Keratinocyte (primary cell): ENCODE data around the gene AGTRAP. TPM values are rescaled to one million over a fixed set of nuclear protein-coding genes. Genes with fewer than 3 reads are reported as not detected.

ENCODE experiments used
- DNase-seq: peaks from one replicate; pipeline ENCODE4 v3.0.0-alpha.2; 2011; ENCODE audit warnings: low read depth, missing footprints, low spot score
- FAIRE-seq: peaks from 2 replicates; lab custom pipeline; 2011; peaks lifted over from hg19 to GRCh38; lab: Jason Lieb, UNC
- H2AFZ ChIP-seq: 2 replicates; pipeline ENCODE4 v1.6.0; 2012; ENCODE audit warnings: low read length, control low read depth, inconsistent platforms; ENCODE audit not compliant: control insufficient read depth
- H3K27ac ChIP-seq: 2 replicates; pipeline ENCODE4 v1.5.1; 2011; ENCODE audit warnings: low read length; ENCODE audit not compliant: control insufficient read depth, insufficient read depth
- H3K27me3 ChIP-seq: 3 replicates; pipeline ENCODE4 v1.6.0; 2011; ENCODE audit warnings: low read length; ENCODE audit not compliant: control insufficient read depth, insufficient read depth; ENCODE audit errors: extremely low read depth
- H3K36me3 ChIP-seq, 2 experiments: 2 replicates in 1 of 2; 3 replicates in 1 of 2; pipeline ENCODE4 v1.5.1; 2011; ENCODE audit warnings: low read length in 2 of 2, mild to moderate bottlenecking in 1 of 2; ENCODE audit not compliant: control insufficient read depth in 2 of 2, insufficient read depth in 2 of 2; ENCODE audit errors: extremely low read depth in 1 of 2
- H3K4me1 ChIP-seq: 3 replicates; pipeline ENCODE4 v1.5.1; 2011; ENCODE audit warnings: low read length; ENCODE audit not compliant: control insufficient read depth, insufficient read depth; ENCODE audit errors: extremely low read depth
- H3K4me2 ChIP-seq: 3 replicates; pipeline ENCODE4 v1.6.0; 2011; ENCODE audit warnings: low read depth, low read length; ENCODE audit not compliant: control insufficient read depth, insufficient read depth; ENCODE audit errors: extremely low read depth
- H3K4me3 ChIP-seq, 3 experiments: fragments of 200-600 bp in 1 of 3; sonication (generic) in 1 of 3; 2 replicates in 2 of 3; 3 replicates in 1 of 3; pipeline ENCODE4 v1.5.1; 2011 to 2016; ENCODE audit warnings: low read length in 3 of 3, mild to moderate bottlenecking in 3 of 3, control low read depth in 2 of 3, inconsistent platforms in 1 of 3, low read depth in 1 of 3, mixed read lengths in 1 of 3, mixed run types in 1 of 3, moderate library complexity in 1 of 3; ENCODE audit not compliant: control insufficient read depth in 2 of 3, insufficient read depth in 2 of 3; ENCODE audit errors: extremely low read depth in 1 of 3
- H3K79me2 ChIP-seq: 2 replicates; pipeline ENCODE4 v1.6.0; 2012; ENCODE audit warnings: low read length; ENCODE audit not compliant: control insufficient read depth, insufficient read depth
- H3K9ac ChIP-seq: 3 replicates; pipeline ENCODE4 v1.6.0; 2011; ENCODE audit warnings: low read length; ENCODE audit not compliant: control insufficient read depth, insufficient read depth; ENCODE audit errors: extremely low read depth
- H3K9me1 ChIP-seq: 3 replicates; pipeline ENCODE4 v1.6.0; 2011; ENCODE audit warnings: low read length; ENCODE audit not compliant: control insufficient read depth, insufficient read depth; ENCODE audit errors: extremely low read depth
- H3K9me3 ChIP-seq: 2 replicates; pipeline ENCODE4 v1.5.1; 2012; ENCODE audit warnings: low read depth, low read length; ENCODE audit not compliant: control insufficient read depth
- H4K20me1 ChIP-seq: 3 replicates; pipeline ENCODE4 v1.6.0; 2011; ENCODE audit warnings: low read length; ENCODE audit not compliant: control insufficient read depth, insufficient read depth; ENCODE audit errors: extremely low read depth
- EZH2 ChIP-seq: IDR thresholded peaks from one replicate; pipeline ENCODE4 v1.6.1; 2012; ENCODE audit warnings: inconsistent platforms, mild to moderate bottlenecking, low read length, moderate library complexity
- dilution Hi-C: fragments of 300-500 bp; cut with MboI; formaldehyde crosslinking; loops from one replicate; pipeline ENCODE4 v1.7.0; 2020; ENCODE audit warnings: low sequenced_read_pairs; ENCODE audit not compliant: extremely low pct_ligation_motif_present
- polyA plus RNA-seq, 5 experiments: library from polyadenylated mRNA; depleted of rRNA in 3 of 5; stranded (reverse) in 3 of 5; stranded (forward) in 1 of 5; unstranded in 1 of 5; fragments of >200 nt; gene quantifications; 1 replicate in 1 of 5; 2 replicates in 3 of 5; 3 replicates in 1 of 5; pipeline versions ENCODE4 v1.2.1 to v1.2.3, GENCODE V29; 2011 to 2012; ENCODE audit warnings: missing spikeins in 2 of 5, low read depth in 1 of 5, low replicate concordance in 1 of 5
- TF ChIP-seq, protein P1 (sequence below), 3 experiments: IDR thresholded peaks in 1 of 3; conservative IDR thresholded peaks in 1 of 3; optimal IDR thresholded peaks in 1 of 3; 2 replicates in 2 of 3; 3 replicates in 1 of 3; pipeline versions ENCODE3 to v1.5.1; 2011; ENCODE audit warnings: low read length in 3 of 3, mild to moderate bottlenecking in 3 of 3, moderate library complexity in 2 of 3, control low read depth in 1 of 3, inconsistent platforms in 1 of 3; ENCODE audit not compliant: insufficient read depth in 2 of 3; ENCODE audit errors: extremely low read depth in 1 of 3

AGTRAP gene
- polyA plus RNA-seq, 1 donor (not counting 4 experiments of a cell fraction or from before 2014, with no cell fraction given) = 36.7 TPM

- Histone ChIP-seq H3K9me3 (no peaks in the 10 kb centered on the region), H3K4me2 (no peak overlapping the region), H2AFZ (no peak overlapping the region), H3K79me2 (no peaks in the 10 kb centered on the region), H3K4me1 (peaks cover 14% of the 10 kb centered on the region), H3K27me3 (peaks cover 66% of the 10 kb centered on the region), H3K9me1 (no peaks in the 10 kb centered on the region), H3K27ac (no peak overlapping the region), H4K20me1 (no peaks in the 10 kb centered on the region), H3K4me3 (no peak overlapping the region), H3K36me3 (no peaks in the 10 kb centered on the region), H3K9ac (no peak overlapping the region)
- TF ChIP-seq, protein P1, sequence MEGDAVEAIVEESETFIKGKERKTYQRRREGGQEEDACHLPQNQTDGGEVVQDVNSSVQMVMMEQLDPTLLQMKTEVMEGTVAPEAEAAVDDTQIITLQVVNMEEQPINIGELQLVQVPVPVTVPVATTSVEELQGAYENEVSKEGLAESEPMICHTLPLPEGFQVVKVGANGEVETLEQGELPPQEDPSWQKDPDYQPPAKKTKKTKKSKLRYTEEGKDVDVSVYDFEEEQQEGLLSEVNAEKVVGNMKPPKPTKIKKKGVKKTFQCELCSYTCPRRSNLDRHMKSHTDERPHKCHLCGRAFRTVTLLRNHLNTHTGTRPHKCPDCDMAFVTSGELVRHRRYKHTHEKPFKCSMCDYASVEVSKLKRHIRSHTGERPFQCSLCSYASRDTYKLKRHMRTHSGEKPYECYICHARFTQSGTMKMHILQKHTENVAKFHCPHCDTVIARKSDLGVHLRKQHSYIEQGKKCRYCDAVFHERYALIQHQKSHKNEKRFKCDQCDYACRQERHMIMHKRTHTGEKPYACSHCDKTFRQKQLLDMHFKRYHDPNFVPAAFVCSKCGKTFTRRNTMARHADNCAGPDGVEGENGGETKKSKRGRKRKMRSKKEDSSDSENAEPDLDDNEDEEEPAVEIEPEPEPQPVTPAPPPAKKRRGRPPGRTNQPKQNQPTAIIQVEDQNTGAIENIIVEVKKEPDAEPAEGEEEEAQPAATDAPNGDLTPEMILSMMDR (optimal IDR thresholded peaks at IDR 0.05 in 1 of 3, IDR thresholded peaks at IDR 0.05 in 1 of 3, conservative IDR thresholded peaks at IDR 0.05 in 1 of 3; ENCODE audit: extremely low read depth in 1 of 3, insufficient read depth in 2 of 3, low read length in 3 of 3) = no peak
- TF ChIP-seq EZH2 = no peak
- FAIRE-seq (no peak), DNase-seq (no peak)
- dilution Hi-C loops = no loop called here
These were observed 42.0 kb upstream of the AGTRAP start for GRCh38 chr1:11693917-11694316.

DNA sequence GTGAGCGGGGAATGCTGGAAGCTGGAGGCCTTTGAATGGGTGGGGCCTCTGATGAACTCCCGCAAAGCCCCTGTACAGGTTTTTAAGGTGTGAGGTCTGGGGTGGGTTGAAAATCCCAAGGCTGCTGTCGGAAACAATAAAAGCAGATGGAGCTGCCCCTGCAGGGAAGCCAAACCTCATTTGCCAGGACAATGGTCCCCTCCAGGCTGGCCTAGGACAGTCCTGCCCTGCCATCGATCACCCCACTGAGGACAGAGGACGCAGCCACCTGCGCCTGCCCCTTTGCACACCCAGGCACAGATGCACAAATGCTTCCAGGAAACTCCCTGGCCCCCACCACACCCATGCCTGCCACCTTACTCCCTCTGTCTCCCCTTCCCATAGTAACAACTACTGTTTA is 40.1 kb upstream of the AGTRAP start:
- peaks cover 13% of the 10 kb centered on the region for H3K4me1 ChIP-seq
- H3K4me2 ChIP-seq = no peak overlapping the region
- no peaks in the 10 kb centered on the region for H3K9me1 ChIP-seq
- H3K79me2 ChIP-seq = no peaks in the 10 kb centered on the region
- no peaks in the 10 kb centered on the region for H3K9me3 ChIP-seq
- DNase-seq = no peak
- H3K27me3 ChIP-seq = peaks cover 55% of the 10 kb centered on the region
- H3K4me3 ChIP-seq = no peak overlapping the region
- H3K36me3 ChIP-seq = no peaks in the 10 kb centered on the region
- dilution Hi-C loops = no loop called here
- no peak overlapping the region for H3K9ac ChIP-seq
- no peaks in the 10 kb centered on the region for H4K20me1 ChIP-seq
- H2AFZ ChIP-seq = no peak overlapping the region
- no peak overlapping the region for H3K27ac ChIP-seq
- no peak for TF ChIP-seq EZH2
- no peak for FAIRE-seq
